HL-60 (cell line): ENCODE results near the gene CSNK1G1.
A peak's percentile ranks its signal among the peaks of the same experiment; 100 is the strongest.

Source experiments
- DNase-seq, 2 experiments: peaks; one replicate each; pipeline ENCODE4 v3.0.0-alpha.2; 2010 to 2020; ENCODE audit warnings: low read depth in 1 of 2, low spot score in 1 of 2
- H3K27ac ChIP-seq: fragments of 250-450 bp; sonication (Bioruptor Pico); replicated peaks from 2 replicates; pipeline ENCODE4 v1.5.1; 2020; ENCODE audit warnings: mild to moderate bottlenecking, moderate library complexity
- H3K27me3 ChIP-seq: fragments of 250-450 bp; sonication (Bioruptor Pico); 2 replicates; pipeline ENCODE4 v1.5.1; 2021; ENCODE audit warnings: mild to moderate bottlenecking, moderate library complexity; ENCODE audit not compliant: insufficient read depth, poor library complexity, severe bottlenecking
- H3K4me3 ChIP-seq: replicated peaks from 2 replicates; pipeline ENCODE4 v1.5.1; 2011; ENCODE audit warnings: mild to moderate bottlenecking, control low read depth, low read length; ENCODE audit not compliant: insufficient read depth
- CTCF ChIP-seq: IDR thresholded peaks from one replicate; pipeline ENCODE4 v1.5.1; 2011; ENCODE audit warnings: low read length, control low read depth, inconsistent platforms; ENCODE audit not compliant: insufficient read depth
- GABPA ChIP-seq: IDR thresholded peaks from 2 replicates; pipeline ENCODE4 v1.6.1; 2012; ENCODE audit warnings: low read depth
- POLR2AphosphoS5 ChIP-seq: IDR thresholded peaks from 2 replicates; pipeline ENCODE4 v1.6.1; 2012; ENCODE audit warnings: low read depth
- REST ChIP-seq: IDR thresholded peaks from 2 replicates; pipeline ENCODE4 v1.6.1; 2012; ENCODE audit warnings: low read depth; ENCODE audit not compliant: insufficient replicate concordance
- SPI1 ChIP-seq: IDR thresholded peaks from 2 replicates; pipeline ENCODE4 v1.6.1; 2012; ENCODE audit warnings: low read depth, mild to moderate bottlenecking, borderline replicate concordance

Gene CSNK1G1

DNA sequence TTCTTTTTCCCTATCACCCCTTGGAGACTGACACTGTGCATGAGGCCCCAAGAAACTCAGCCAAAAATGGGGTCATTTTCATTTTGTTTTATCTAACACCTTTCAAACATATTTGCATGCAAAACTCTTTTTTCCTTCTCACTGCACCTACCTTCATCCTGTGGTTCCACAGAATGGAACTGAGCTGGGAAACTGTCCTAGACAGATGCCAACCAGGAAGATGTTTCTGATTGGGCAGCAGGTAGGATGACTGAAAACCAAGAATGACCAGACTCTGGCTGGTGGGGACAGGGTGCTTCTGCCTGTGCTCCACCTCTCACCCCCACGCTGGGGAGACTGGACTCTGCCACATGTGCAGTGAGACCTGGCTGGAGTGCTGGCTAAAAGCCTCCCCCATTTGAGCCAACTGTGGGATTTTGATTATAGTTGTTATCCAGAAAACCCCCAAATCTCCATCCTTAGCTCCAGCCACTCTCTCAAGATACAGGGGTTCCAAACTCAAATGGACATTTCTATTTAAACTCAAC, 198.3 kb downstream of the CSNK1G1 start:
- no peak overlapping the region for H3K4me3 ChIP-seq
- H3K27me3 ChIP-seq = peaks cover 3% of the 10 kb centered on the region
- no peak for DNase-seq
- H3K27ac ChIP-seq = no peak overlapping the region
- TF ChIP-seq POLR2AphosphoS5 = no peak

- no peak for TF ChIP-seq REST
- Histone ChIP-seq H3K27ac (no peak overlapping the region), H3K4me3 (no peak overlapping the region), H3K27me3 (peaks cover 10% of the 10 kb centered on the region)
- no peak for DNase-seq
Measured at GRCh38 chr15:64156652-64157331, 199.2 kb downstream of the CSNK1G1 start.

DNA sequence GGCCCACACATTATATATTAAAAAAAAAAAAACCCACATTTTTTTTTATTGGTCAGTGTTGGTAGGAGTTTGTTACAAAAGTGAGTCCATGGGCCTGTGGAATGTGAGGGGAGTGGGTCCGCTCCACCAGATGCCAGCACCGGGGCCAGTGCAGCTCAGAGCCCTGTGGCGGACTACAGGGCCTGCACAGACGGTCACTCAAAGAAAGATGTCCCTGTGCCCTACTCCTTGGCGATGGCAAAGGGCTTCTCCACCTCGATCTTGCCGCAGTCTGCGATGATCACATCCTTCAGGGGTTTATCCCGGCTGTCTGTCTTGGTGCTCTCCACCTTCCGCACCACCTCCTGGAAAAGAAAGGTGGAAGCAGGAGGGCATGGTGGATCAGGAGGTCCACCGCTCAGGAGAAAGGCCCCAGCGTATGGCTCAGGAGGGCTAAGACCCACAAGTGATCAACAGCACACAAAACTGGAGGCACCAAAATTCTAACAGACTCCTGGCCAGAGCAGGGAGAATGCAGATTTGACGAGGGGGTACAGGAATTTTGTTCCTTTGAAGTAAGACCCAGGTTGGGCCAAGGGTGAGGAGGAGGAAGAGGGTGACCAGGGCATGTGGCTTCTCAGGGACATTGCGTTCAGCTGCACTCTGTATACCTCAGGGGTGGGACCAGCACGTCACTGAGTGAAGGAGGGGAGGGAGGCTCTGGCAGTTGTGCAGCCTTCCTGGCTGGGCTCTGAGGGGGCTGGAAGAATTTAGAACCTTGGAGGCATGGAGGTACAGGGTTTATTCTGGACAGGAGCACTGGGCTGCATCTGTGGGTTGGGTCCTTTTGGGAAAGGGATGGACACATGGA, 199.9 kb downstream of the CSNK1G1 start:
- no peak for TF ChIP-seq GABPA
- TF ChIP-seq REST = no peak
- no peak for TF ChIP-seq POLR2AphosphoS5
- H3K27ac ChIP-seq = no peak overlapping the region
- DNase-seq = no peak
- peaks cover 16% of the 10 kb centered on the region for H3K27me3 ChIP-seq
- H3K4me3 ChIP-seq = no peak overlapping the region

- DNase-seq = peak; percentile 77 to 92
- Histone ChIP-seq H3K4me3 (no peak overlapping the region), H3K27ac (no peak overlapping the region), H3K27me3 (peaks cover 19% of the 10 kb centered on the region)
- TF ChIP-seq GABPA (no peak), CTCF (peak; percentile 95), SPI1 (peak; percentile 29; the same call in 1 of the 2 replicates), POLR2AphosphoS5 (peak; percentile 24; the same call in 1 of the 2 replicates), REST (no peak)
Measured at GRCh38 chr15:64153480-64154367, 202.2 kb downstream of the CSNK1G1 start.
